Stimulated activated CD8-positive, alpha-beta memory T cell treated with anti-CD3 and anti-CD28 coated beads, Interleukin-7, amount 100 ng/mL, for 48 hours (primary cell): ENCODE data around the gene DACT2.
"Not testable (repeated sequence)": the region's sequence is repeated elsewhere in the genome, so short reads cannot be mapped to it uniquely, and the experiment has no call there.

Experiments
- DNase-seq, 2 donors: peaks; one replicate each; pipeline ENCODE4 v3.0.0-alpha.2; 2020; ENCODE audit warnings: low read depth in 1 of 2; ENCODE audit errors: extremely low read depth in 1 of 2

The DACT2 gene

GRCh38 chr6:168269455-168270243, 49.9 kb downstream of the DACT2 start:
- DNase-seq, result no peak

- DNase-seq, result no peak
Measured at GRCh38 chr6:168268755-168269154, 50.8 kb downstream of the DACT2 start.

DNA sequence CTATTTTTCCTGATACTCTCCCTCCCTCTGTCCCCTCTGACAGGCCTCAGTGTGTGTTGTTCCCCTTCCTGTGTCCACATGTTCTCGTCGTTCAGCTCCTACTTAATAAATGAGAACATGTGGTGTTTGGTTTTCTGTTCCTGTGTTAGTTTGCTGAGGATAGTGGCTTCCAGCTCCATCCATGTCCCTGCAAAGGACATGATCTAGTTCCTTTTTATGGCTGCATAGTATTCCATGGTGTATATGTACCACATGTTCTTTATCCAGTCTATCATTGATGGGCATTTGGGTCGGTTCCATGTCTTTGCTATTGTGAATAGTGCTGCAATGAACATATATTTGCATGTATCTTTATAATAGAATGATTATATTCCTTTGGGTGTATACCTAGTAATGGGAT, 51.8 kb downstream of the DACT2 start:
- DNase-seq, result not testable (repeated sequence)

DNA sequence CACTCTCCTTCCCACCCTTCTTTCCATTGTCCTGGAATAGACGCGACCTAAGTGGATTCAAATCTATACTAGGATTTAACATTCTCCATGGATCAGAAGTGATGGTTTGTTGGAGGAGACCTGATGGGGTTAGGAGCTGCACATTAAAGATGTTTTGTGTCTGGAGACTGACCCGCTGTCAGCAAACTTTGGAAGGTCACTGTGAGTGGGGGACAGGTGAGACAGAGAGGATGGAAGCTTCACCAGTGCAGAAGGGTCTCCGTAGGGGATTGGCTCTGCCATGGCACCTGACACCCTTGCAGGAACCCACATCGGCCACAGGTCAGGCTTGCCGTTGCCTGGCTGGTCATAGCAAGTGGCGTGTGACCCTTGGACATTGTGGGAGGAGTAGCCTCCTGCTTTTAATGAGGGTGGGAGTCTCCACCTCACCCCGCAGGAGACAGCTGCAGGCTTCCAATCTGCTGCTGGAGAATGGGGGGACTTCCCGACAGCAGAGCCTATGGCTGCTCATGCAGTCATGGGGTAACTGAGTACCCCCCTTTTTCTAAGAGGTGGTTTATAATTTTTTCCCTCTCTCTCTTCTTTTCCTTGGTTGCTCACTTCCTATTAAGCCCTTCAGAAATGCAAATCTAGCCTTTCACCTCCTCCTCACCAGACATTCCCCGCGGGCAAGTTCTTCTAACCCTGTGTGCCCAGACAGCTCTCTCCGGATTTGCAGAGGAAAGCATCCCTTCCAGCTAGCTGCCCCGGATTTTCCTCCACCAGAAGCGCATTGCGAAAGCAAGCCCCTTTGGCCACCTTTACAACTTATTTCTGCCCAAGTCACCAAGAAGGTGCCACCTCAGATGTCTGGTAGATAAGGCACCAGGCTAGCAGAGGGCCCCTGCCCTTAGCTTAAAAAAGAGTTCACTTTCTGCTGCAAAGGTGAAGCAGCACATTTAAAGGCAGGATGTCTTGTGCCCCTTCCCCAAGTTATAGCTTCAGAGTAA, 53.5 kb downstream of the DACT2 start:
- DNase-seq, result no peak

- DNase-seq, result no peak
Measured at GRCh38 chr6:168265394-168265793, 54.2 kb downstream of the DACT2 start.

DNA sequence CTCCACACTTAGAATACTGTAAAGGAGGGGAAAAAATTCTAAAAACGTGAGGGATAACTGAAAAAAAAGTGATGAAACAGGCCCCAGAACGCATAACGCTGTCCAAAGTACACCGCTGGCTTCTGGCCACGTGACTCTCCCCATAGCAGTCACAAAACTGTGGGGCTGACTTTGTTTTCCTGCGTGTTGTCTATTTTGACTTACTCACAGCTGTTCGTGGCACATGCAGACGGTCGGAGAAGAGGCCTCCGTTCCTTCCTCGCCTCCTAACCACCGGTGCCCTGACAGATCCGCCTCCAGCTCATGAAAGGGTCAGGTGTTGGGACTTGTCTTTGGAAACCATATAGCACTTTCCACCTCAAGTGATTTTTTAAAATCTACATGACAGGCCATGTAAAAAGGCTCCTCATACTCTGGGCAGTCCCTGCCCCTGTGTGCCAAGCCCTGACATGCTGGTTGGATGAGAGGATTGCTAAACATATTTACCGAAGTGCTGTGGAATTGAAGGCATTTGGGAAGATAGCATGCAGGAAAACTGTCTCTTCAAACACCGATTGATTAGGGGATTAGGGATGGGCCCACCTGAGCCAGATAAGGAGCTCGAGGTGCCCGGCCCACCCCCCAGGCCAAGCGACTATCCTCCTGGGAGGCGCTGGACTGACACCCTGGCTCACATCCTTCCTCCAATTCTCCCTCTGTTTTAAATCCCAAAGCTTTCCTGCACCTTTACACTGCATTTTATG, 54.8 kb downstream of the DACT2 start:
- no peak for DNase-seq

- DNase-seq, result no peak
Measured at GRCh38 chr6:168263351-168263905, 56.1 kb downstream of the DACT2 start.

GRCh38 chr6:168261234-168261633, 58.3 kb downstream of the DACT2 start:
- DNase-seq, result no peak

GRCh38 chr6:168260420-168260987, 59.1 kb downstream of the DACT2 start:
- no peak for DNase-seq

DNA sequence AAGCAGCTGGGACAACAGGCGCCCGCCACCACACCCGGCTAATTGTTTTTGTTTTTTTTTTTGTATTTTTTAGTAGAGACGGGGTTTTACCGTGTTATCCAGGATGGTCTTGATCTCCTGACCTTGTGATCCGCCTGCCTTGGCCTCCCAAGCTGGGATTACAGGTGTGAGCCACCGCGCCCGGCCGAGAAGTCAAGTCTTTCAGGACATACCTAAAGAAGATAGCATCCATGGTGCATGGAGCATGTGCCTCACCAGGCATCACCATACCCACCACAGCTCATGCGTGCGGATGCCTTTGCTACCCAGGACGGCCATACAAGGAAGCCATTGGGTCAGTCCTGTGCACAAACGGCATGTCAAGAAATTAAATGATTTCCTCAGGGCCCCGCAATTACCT, 60.8 kb downstream of the DACT2 start:
- no peak for DNase-seq

DNA sequence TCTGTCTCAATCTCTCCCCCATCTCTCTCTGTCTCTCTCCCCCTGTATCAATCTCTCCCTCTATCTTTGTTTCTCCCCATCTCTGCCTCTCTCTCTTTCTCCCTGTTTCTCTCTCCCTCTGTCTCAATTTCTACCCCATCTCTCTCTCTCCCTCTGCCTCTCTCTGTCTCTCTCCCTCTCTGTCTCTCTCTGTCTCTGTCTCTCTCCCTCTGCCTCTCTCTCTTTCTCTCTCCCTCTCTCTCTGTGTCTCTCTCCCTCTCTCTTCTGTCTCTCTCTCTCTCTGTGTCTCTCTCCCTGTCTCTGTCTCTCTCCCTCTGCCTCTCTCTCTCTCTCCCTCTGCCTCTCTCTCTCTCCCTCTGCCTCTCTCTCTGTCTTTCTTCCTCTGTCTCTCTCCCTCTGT, 62.6 kb downstream of the DACT2 start:
- DNase-seq, result no peak
